K562 (cell line): ENCODE data around the gene TUBA8. TPM values are rescaled to one million over a fixed set of nuclear protein-coding genes. Genes with fewer than 3 reads are reported as not detected.

Experiments used
- ATAC-seq: fragments of 200-7000 bp; cut with Tn5 transposase; 3 replicates; pipeline ENCODE4 v1.9.1; 2020; ENCODE audit warnings: moderate library complexity
- BruUV-seq: library from RNA; stranded (reverse); fragments of 400-500 nt; replicated peaks from 2 replicates; lab custom pipeline; 2021; lab: Mats Ljungman, UMichigan
- CTCF ChIA-PET: fragments of 300-600 bp; formaldehyde crosslinking; extraction: SDS; loops from one replicate; lab custom pipeline; 2021; ENCODE audit warnings: low intra/inter-chr PET ratio; lab: Yijun Ruan, JAX
- POLR2A ChIA-PET: fragments of 300-600, 350-650 bp; sonication (Branson Sonifier 250); formaldehyde crosslinking; extraction: SDS; loops from one replicate; lab custom pipeline; 2021; ENCODE audit warnings: antibody characterized with exemption, inconsistent platforms; lab: Yijun Ruan, JAX
- DNase-seq, 4 experiments: peaks; one replicate each; pipeline versions ENCODE4 v3.0.0 to v3.0.0-alpha.2; 2011 to 2018; ENCODE audit warnings: low spot score in 3 of 4, mixed read lengths in 3 of 4; ENCODE audit errors: extremely low read depth in 1 of 4
- FAIRE-seq: peaks from 2 replicates; lab custom pipeline; 2011; peaks lifted over from hg19 to GRCh38; lab: Jason Lieb, UNC
- H2AFZ ChIP-seq: 2 replicates; pipeline ENCODE4 v1.6.0; 2011; ENCODE audit warnings: low read depth, low read length, control low read depth, inconsistent platforms
- H3K27ac ChIP-seq: fragments of 200-600 bp; 3 replicates; pipeline ENCODE4 v1.8.0; 2011; ENCODE audit warnings: low read depth, mild to moderate bottlenecking, control low read depth, inconsistent platforms, low read length, moderate library complexity, mixed read lengths; ENCODE audit errors: extremely low read depth
- H3K27me3 ChIP-seq, 2 experiments: fragments of 300-600 bp in 1 of 2; 2 replicates in 1 of 2; 3 replicates in 1 of 2; pipeline versions ENCODE4 v1.6.0 to v1.8.0; 2011; ENCODE audit warnings: inconsistent platforms in 2 of 2, low read length in 2 of 2, mild to moderate bottlenecking in 1 of 2, mixed read lengths in 1 of 2, moderate library complexity in 1 of 2; ENCODE audit not compliant: control insufficient read depth in 2 of 2, insufficient read depth in 2 of 2
- H3K36me3 ChIP-seq: fragments of 300-600 bp; 3 replicates; pipeline ENCODE4 v1.8.0; 2011; ENCODE audit warnings: mild to moderate bottlenecking, low read length, inconsistent platforms; ENCODE audit not compliant: control insufficient read depth, insufficient read depth
- H3K4me1 ChIP-seq, 2 experiments: fragments of 200-600 bp in 1 of 2; replicated peaks in 1 of 2; 2 replicates in 1 of 2; 3 replicates in 1 of 2; pipeline versions ENCODE4 v1.5.1 to v1.8.0; 2011; ENCODE audit warnings: inconsistent platforms in 2 of 2, low read length in 2 of 2, mild to moderate bottlenecking in 1 of 2, mixed read lengths in 1 of 2, moderate library complexity in 1 of 2; ENCODE audit not compliant: control insufficient read depth in 2 of 2, insufficient read depth in 2 of 2
- H3K4me2 ChIP-seq: 2 replicates; pipeline ENCODE4 v1.6.1; 2011; ENCODE audit warnings: low read length, control low read depth, inconsistent platforms, mixed read lengths; ENCODE audit not compliant: insufficient read depth
- H3K4me3 ChIP-seq: fragments of 200-600 bp; sonication (generic), shearing (Covaris generic); 2 replicates; pipeline ENCODE4 v1.5.1; 2016; ENCODE audit warnings: control low read depth, inconsistent platforms
- H3K79me2 ChIP-seq: fragments of 200-600 bp; 3 replicates; pipeline ENCODE4 v1.8.0; 2011; ENCODE audit warnings: low read length, inconsistent platforms; ENCODE audit not compliant: control insufficient read depth, insufficient read depth
- H3K9ac ChIP-seq, 2 experiments: 2 replicates each; pipeline versions ENCODE4 v1.6.0 to v1.6.1; 2011; ENCODE audit warnings: low read depth in 2 of 2, low read length in 2 of 2, control low read depth in 1 of 2, inconsistent platforms in 1 of 2, mild to moderate bottlenecking in 1 of 2, mixed read lengths in 1 of 2; ENCODE audit not compliant: insufficient read depth in 1 of 2
- H3K9me1 ChIP-seq: one replicate; pipeline ENCODE4 v1.6.0; 2011; ENCODE audit warnings: inconsistent platforms, mild to moderate bottlenecking, low read length, moderate library complexity; ENCODE audit not compliant: control insufficient read depth, insufficient read depth
- H3K9me3 ChIP-seq: replicated peaks from 2 replicates; pipeline ENCODE4 v1.5.1; 2011; ENCODE audit warnings: low read depth, low read length, inconsistent platforms; ENCODE audit not compliant: control insufficient read depth, insufficient read depth
- H4K20me1 ChIP-seq: replicated peaks from 2 replicates; pipeline ENCODE4 v1.6.1; 2011; ENCODE audit warnings: low read length, inconsistent platforms, mixed read lengths; ENCODE audit not compliant: control insufficient read depth, insufficient read depth
- BCL6 ChIP-seq: fragments of 250-450 bp; sonication (Bioruptor Pico); IDR thresholded peaks from 2 replicates; pipeline ENCODE4 v1.4.0; 2020
- ELF4 ChIP-seq: fragments of 450-650 bp; formaldehyde crosslinking; IDR thresholded peaks from 2 replicates; pipeline ENCODE4 v1.4.0; 2022; ENCODE audit warnings: missing genetic modification characterization
- JUND ChIP-seq, 2 experiments: IDR thresholded peaks; 2 replicates in 1 of 2; 3 replicates in 1 of 2; pipeline ENCODE4 v1.6.1; 2011; ENCODE audit warnings: borderline replicate concordance in 2 of 2, low read depth in 2 of 2, low read length in 2 of 2, improper control_type of control experiment in 1 of 2, missing biosample characterization in 1 of 2, missing genetic modification characterization in 1 of 2, missing genetic modification reagents in 1 of 2
- MEIS2 ChIP-seq: fragments of 450-650 bp; IDR thresholded peaks from 2 replicates; pipeline ENCODE4 v1.6.1; 2014; ENCODE audit warnings: mild to moderate bottlenecking; ENCODE audit not compliant: partially characterized antibody
- NCOA2 ChIP-seq, 2 experiments: fragments of 450-650 bp; IDR thresholded peaks; 2 replicates each; pipeline ENCODE4 v1.6.1; 2018; ENCODE audit warnings: mild to moderate bottlenecking in 2 of 2, moderate library complexity in 1 of 2; ENCODE audit not compliant: partially characterized antibody in 2 of 2
- NR2C2 ChIP-seq, 2 experiments: fragments of 200-800 bp in 1 of 2; sonication (Bioruptor generic) in 1 of 2; sonication (generic) in 1 of 2; formaldehyde crosslinking in 1 of 2; IDR thresholded peaks; 2 replicates each; pipeline versions ENCODE4 v1.6.1 to v1.8.0; 2016 to 2022; ENCODE audit warnings: mild to moderate bottlenecking in 1 of 2, missing compliant biosample characterization in 1 of 2, missing genetic modification characterization in 1 of 2, missing genetic modification reagents in 1 of 2
- RFX5 ChIP-seq: IDR thresholded peaks from 2 replicates; pipeline ENCODE4 v1.6.1; 2011; ENCODE audit warnings: low read depth, mild to moderate bottlenecking, improper control_type of control experiment, low read length
- SETDB1 ChIP-seq: IDR thresholded peaks from one replicate; pipeline ENCODE4 v1.6.1; 2012; ENCODE audit warnings: low read length, control low read depth, inconsistent platforms
- TFE3 ChIP-seq: fragments of 450-650 bp; formaldehyde crosslinking; IDR thresholded peaks from 2 replicates; pipeline ENCODE4 v1.4.0; 2020; ENCODE audit warnings: mild to moderate bottlenecking, mixed read lengths
- ZNF197 ChIP-seq: fragments of 200-800 bp; sonication (Bioruptor generic); IDR thresholded peaks from 2 replicates; pipeline ENCODE4 v1.6.1; 2016; ENCODE audit warnings: low read depth, missing genetic modification characterization, missing compliant biosample characterization
- ZNF263 ChIP-seq: sonication (generic); formaldehyde crosslinking; IDR thresholded peaks from 2 replicates; pipeline ENCODE4 v1.8.0; 2022; ENCODE audit warnings: mild to moderate bottlenecking, missing genetic modification reagents, borderline replicate concordance
- ZNF707 ChIP-seq: fragments of 250-450 bp; sonication (Bioruptor Pico); conservative IDR thresholded peaks from 2 replicates; pipeline ENCODE4 v1.8.0; 2022; ENCODE audit warnings: inconsistent platforms, mild to moderate bottlenecking, moderate library complexity
- ZNF780A ChIP-seq: fragments of 250-450 bp; sonication (Bioruptor Pico); IDR thresholded peaks from 2 replicates; pipeline ENCODE4 v1.5.0; 2021; ENCODE audit warnings: mild to moderate bottlenecking
- WGBS: fragments of 100-300 bp; shearing (Covaris generic); methylation state at CpG from one replicate; pipeline ENCODE4 v1.1.6; 2016; ENCODE audit warnings: low coverage, mixed read lengths; ENCODE audit not compliant: insufficient coverage; ENCODE audit errors: missing lambda C conversion rate; 5-methylcytosine and 5-hydroxymethylcytosine counted together
- in situ Hi-C: fragments of 300-500 bp; cut with MboI; formaldehyde crosslinking; loops from 4 replicates; pipeline ENCODE4 v1.15.0; 2018; ENCODE audit warnings: inconsistent platforms, mixed read lengths
- intact Hi-C: fragments of 100-400 bp; cut with micrococcal nuclease; formaldehyde crosslinking; loops from 2 replicates; pipeline ENCODE4 v1.14.2; 2022
- polyA plus RNA-seq, 8 experiments: library from polyadenylated mRNA; depleted of rRNA in 4 of 8; stranded (reverse) in 5 of 8; unstranded in 3 of 8; fragments of >200 nt; fragmentation: Nextera tagmentation in 2 of 8; fragmentation: Illumina TruSeq in 1 of 8; extraction: Ambion mirVana in 2 of 8; extraction: Trizol in 1 of 8; gene quantifications; 2 replicates each; pipeline versions ENCODE4 v1.2.1 to v1.2.3, GENCODE V29; 2011 to 2014; ENCODE audit warnings: inconsistent platforms in 1 of 8, missing spikeins in 1 of 8
- total RNA-seq, 7 experiments: library from RNA; depleted of rRNA in 6 of 7; stranded (reverse); fragments of >200 nt in 6 of 7; fragmentation: Illumina TruSeq in 2 of 7; extraction: Trizol in 2 of 7; gene quantifications; 2 replicates each; pipeline versions ENCODE4 v1.2.1 to v1.2.3, GENCODE V29; 2011 to 2021; ENCODE audit warnings: low replicate concordance in 1 of 7

The TUBA8 gene
- total and polyA plus RNA-seq, 9 of the 15 experiments (the other 6 are each of a cell fraction or from before 2014, with no cell fraction given) = 0.07 to 1.1 (median 0.65) TPM

- 33% methylated on average over 13 of the region's 13 CpGs for WGBS
- CTCF ChIA-PET = no interaction called here
These were observed 10.9 kb downstream of the TUBA8 start for GRCh38 chr22:18121506-18121905.

More at GRCh38 chr22:18121506-18121905, 10.9 kb downstream of the TUBA8 start:
- Histone ChIP-seq H4K20me1 (no peaks in the 10 kb centered on the region), H2AFZ (no peak overlapping the region)
- DNase-seq = no peak
- TF ChIP-seq ZNF707 (no peak), NCOA2 (IDR thresholded peaks at IDR 0.05; ENCODE audit: partially characterized antibody in 2 of 2) (no peak), ZNF197 (CRISPR knock-in tag) (no peak), JUND (IDR thresholded peaks at IDR 0.05; ENCODE audit: borderline replicate concordance, low read depth, low read length) (no peak), JUND (tag; IDR thresholded peaks at IDR 0.05; ENCODE audit: borderline replicate concordance, low read depth, low read length) (no peak), TFE3 (CRISPR knock-in tag) (no peak), ZNF263 (CRISPR knock-in tag) (no peak), MEIS2 (no peak), BCL6 (CRISPR knock-in tag) (no peak), SETDB1 (no peak), NR2C2 (CRISPR knock-in tag; IDR thresholded peaks at IDR 0.05) (no peak), NR2C2 (tag; IDR thresholded peaks at IDR 0.05) (no peak), ZNF780A (no peak), ELF4 (CRISPR knock-in tag) (no peak), RFX5 (no peak)
- TF ChIP-seq, all 486 proteins: peak for 0
- ATAC-seq (no peak), FAIRE-seq (peak; percentile 15)
- H3K4me2 ChIP-seq = no peak overlapping the region
- POLR2A ChIA-PET = interaction anchor here (0.6 kb wide), 1 partner anchor 1045 kb away, joined by 3 read pairs; no protein-coding TSS in a partner anchor
- BruUV-seq = no TSS peak
- H3K9me3 ChIP-seq = no peaks in the 10 kb centered on the region
- no peak overlapping the region for H3K9ac ChIP-seq
- H3K4me3 ChIP-seq = no peak overlapping the region
- intact Hi-C loops = no loop called here
- in situ Hi-C loops = no loop called here
- H3K79me2 ChIP-seq = no peaks in the 10 kb centered on the region
- H3K27ac ChIP-seq = no peak overlapping the region
- H3K9me1 ChIP-seq = no peaks in the 10 kb centered on the region
- H3K36me3 ChIP-seq = no peaks in the 10 kb centered on the region
- H3K4me1 ChIP-seq = peaks cover 0 to 2% of the 10 kb centered on the region in 2 experiments; a peak in 1 of 5 replicates
- peaks cover 10 to 22% of the 10 kb centered on the region in 2 experiments; a peak in 3 of 5 replicates for H3K27me3 ChIP-seq
